Stomach (tissue), 4 donors: ENCODE data around the gene PHF21B.

Experiments
- CTCF ChIP-seq, 7 experiments: fragments of 450-650 bp in 4 of 7; fragments of 200-600 bp in 3 of 7; sonication (generic) in 3 of 7; IDR thresholded peaks; one replicate each; pipeline ENCODE4 v1.5.1; 2016 to 2019; ENCODE audit warnings: antibody characterized with exemption in 7 of 7, control low read depth in 2 of 7, mild to moderate bottlenecking in 1 of 7
- POLR2A ChIP-seq, 4 donors: fragments of 450-650 bp; IDR thresholded peaks; one replicate each; pipeline ENCODE4 v1.6.1; 2016; ENCODE audit warnings: antibody characterized with exemption in 4 of 4, control low read depth in 2 of 4, mild to moderate bottlenecking in 1 of 4, moderate library complexity in 1 of 4
- POLR2AphosphoS5 ChIP-seq, 3 donors: sonication (generic); formaldehyde crosslinking; IDR thresholded peaks; one replicate each; pipeline ENCODE4 v1.6.1; 2016; ENCODE audit warnings: antibody characterized with exemption in 3 of 3

DNA sequence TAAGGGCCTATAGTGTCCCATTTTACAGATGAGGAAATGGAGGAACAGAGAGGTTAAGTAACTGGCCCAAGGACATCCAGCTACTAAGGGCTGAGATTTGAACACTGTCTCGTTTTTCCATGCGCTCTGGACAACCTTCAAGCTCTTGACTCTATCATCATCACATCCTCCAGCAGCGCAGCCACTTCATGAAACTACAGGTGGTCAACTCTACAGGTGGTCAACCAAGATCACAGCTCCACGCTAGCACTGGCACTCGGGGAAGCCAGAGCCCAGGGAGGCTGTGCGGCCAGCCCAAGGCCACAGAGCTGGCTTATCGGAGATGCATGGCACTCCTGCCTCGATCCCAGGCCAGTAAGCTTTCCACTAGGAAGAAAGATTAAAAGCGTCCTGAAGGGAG lies 40.0 kb downstream of the PHF21B start:
- TF ChIP-seq CTCF (IDR thresholded peaks at IDR 0.05) = no peak
- no peak for TF ChIP-seq POLR2A (IDR thresholded peaks at IDR 0.05)
- no peak for TF ChIP-seq POLR2AphosphoS5 (IDR thresholded peaks at IDR 0.05)
